ENCODE results near the gene CAPN11.

DNA sequence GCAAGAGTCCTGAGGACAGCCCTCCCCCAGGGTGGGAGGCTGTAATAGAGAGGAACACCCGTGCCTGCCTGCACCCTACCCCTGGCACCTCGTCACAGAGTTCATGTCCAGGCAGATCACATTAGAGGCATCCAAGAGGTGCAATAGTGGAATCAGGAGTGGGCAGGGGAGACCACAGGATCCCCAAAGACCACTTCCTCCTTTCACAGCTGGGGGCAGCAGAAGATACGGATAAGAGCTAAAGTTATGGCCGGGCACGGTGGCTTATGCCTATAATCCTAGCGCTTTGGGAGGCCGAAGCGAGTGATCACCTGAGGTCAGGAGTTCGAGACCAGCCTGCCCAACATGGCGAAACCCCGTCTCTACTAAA, 1.5 kb upstream of the CAPN11 start:
- TF ChIP-seq YY1 (IDR thresholded peaks at IDR 0.05; ENCODE audit: insufficient read depth, insufficient read length) (no peak), ZNF274 (IDR thresholded peaks at IDR 0.05; ENCODE audit: low read depth, low read length) (no peak), SUZ12 (IDR thresholded peaks at IDR 0.05; ENCODE audit: extremely low read depth, insufficient read depth, insufficient read length) (no peak)
